GM08714 (cell line): ENCODE data around the gene TMPRSS6.

Source experiments
- H3K4me3 ChIP-seq: fragments of 200-500 bp; sonication (Bioruptor generic); 2 replicates; pipeline ENCODE4 v1.5.1; 2014; ENCODE audit warnings: mild to moderate bottlenecking, low read length, inconsistent platforms
- ZNF274 ChIP-seq: IDR thresholded peaks from 2 replicates; pipeline ENCODE4 v1.6.1; 2012; ENCODE audit warnings: mild to moderate bottlenecking, low read depth, low read length

TMPRSS6 gene

GRCh38 chr22:37092997-37093396, 16.5 kb downstream of the TMPRSS6 start:
- no peak overlapping the region for H3K4me3 ChIP-seq
- no peak for TF ChIP-seq ZNF274

- H3K4me3 ChIP-seq = no peak overlapping the region
- TF ChIP-seq ZNF274 = no peak
Observed at GRCh38 chr22:37091994-37092393, 17.5 kb downstream of the TMPRSS6 start.

GRCh38 chr22:37090920-37091695, 18.4 kb downstream of the TMPRSS6 start:
- no peak overlapping the region for H3K4me3 ChIP-seq
- TF ChIP-seq ZNF274 = no peak

- no peak for TF ChIP-seq ZNF274
- H3K4me3 ChIP-seq = no peak overlapping the region
Observed at GRCh38 chr22:37089434-37089833, 20.1 kb downstream of the TMPRSS6 start.

GRCh38 chr22:37088750-37089408, 20.6 kb downstream of the TMPRSS6 start:
- H3K4me3 ChIP-seq = no peak overlapping the region
- no peak for TF ChIP-seq ZNF274

- no peak for TF ChIP-seq ZNF274
- H3K4me3 ChIP-seq = no peak overlapping the region
Observed at GRCh38 chr22:37088108-37088605, 21.4 kb downstream of the TMPRSS6 start.

GRCh38 chr22:37086184-37086583, 23.3 kb downstream of the TMPRSS6 start:
- no peak overlapping the region for H3K4me3 ChIP-seq
- no peak for TF ChIP-seq ZNF274

- TF ChIP-seq ZNF274 = no peak
- H3K4me3 ChIP-seq = no peak overlapping the region
Observed at GRCh38 chr22:37084385-37084784, 25.1 kb downstream of the TMPRSS6 start.

- TF ChIP-seq ZNF274 = no peak
- H3K4me3 ChIP-seq = no peak overlapping the region
Observed at GRCh38 chr22:37083914-37084313, 25.6 kb downstream of the TMPRSS6 start.

- no peak overlapping the region for H3K4me3 ChIP-seq
- no peak for TF ChIP-seq ZNF274
Observed at GRCh38 chr22:37082251-37082873, 27.2 kb downstream of the TMPRSS6 start.

GRCh38 chr22:37080838-37081237, 28.7 kb downstream of the TMPRSS6 start:
- TF ChIP-seq ZNF274 = no peak
- H3K4me3 ChIP-seq = no peak overlapping the region

- H3K4me3 ChIP-seq = no peak overlapping the region
- TF ChIP-seq ZNF274 = no peak
Observed at GRCh38 chr22:37080438-37080837, 29.1 kb downstream of the TMPRSS6 start.

GRCh38 chr22:37079668-37080171, 29.8 kb downstream of the TMPRSS6 start:
- no peak for TF ChIP-seq ZNF274
- no peak overlapping the region for H3K4me3 ChIP-seq

GRCh38 chr22:37079158-37079557, 30.4 kb downstream of the TMPRSS6 start:
- no peak overlapping the region for H3K4me3 ChIP-seq
- no peak for TF ChIP-seq ZNF274
